Stimulated activated CD4-positive, alpha-beta T cell treated with anti-CD3 and anti-CD28 coated beads, TNF-alpha, amount 100 ng/mL, for 1 hour (primary cell): ENCODE data around the gene PLD1.
"Not testable (repeated sequence)": the region's sequence is repeated elsewhere in the genome, so short reads cannot be mapped to it uniquely, and the experiment has no call there.

Source experiments
- DNase-seq, 3 donors: peaks; one replicate each; pipeline ENCODE4 v3.0.0-alpha.2; 2020; ENCODE audit warnings: low read depth in 3 of 3, low spot score in 1 of 3

The PLD1 gene

GRCh38 chr3:171809861-171810628, at the start of gene PLD1:
Gene PLD1 (minus strand): TSS chr3:171810483. CDS start chr3:171738051, 72,432 bp downstream.
- peak in 1 of 3 donors; percentile 9 for DNase-seq

GRCh38 chr3:171858770-171859169, 48.5 kb upstream of the PLD1 start:
- DNase-seq: not testable (repeated sequence)

- no peak for DNase-seq
Observed at GRCh38 chr3:171854649-171855305, 44.5 kb upstream of the PLD1 start.

- no peak for DNase-seq
Observed at GRCh38 chr3:171851660-171852058, 41.4 kb upstream of the PLD1 start.

GRCh38 chr3:171850960-171851659, 40.8 kb upstream of the PLD1 start:
- no peak for DNase-seq

GRCh38 chr3:171850320-171850959, 40.2 kb upstream of the PLD1 start:
- DNase-seq: no peak

- no peak for DNase-seq
Observed at GRCh38 chr3:171849617-171850319, 39.5 kb upstream of the PLD1 start.

GRCh38 chr3:171847595-171848259, 37.4 kb upstream of the PLD1 start:
- DNase-seq: no peak

- DNase-seq: no peak
Observed at GRCh38 chr3:171847133-171847532, 36.9 kb upstream of the PLD1 start.

- DNase-seq: no peak
Observed at GRCh38 chr3:171846597-171846996, 36.3 kb upstream of the PLD1 start.

- DNase-seq: no peak
Observed at GRCh38 chr3:171845481-171846284, 35.4 kb upstream of the PLD1 start.

GRCh38 chr3:171844873-171845272, 34.6 kb upstream of the PLD1 start:
- no peak for DNase-seq

- DNase-seq: no peak
Observed at GRCh38 chr3:171842864-171843518, 32.7 kb upstream of the PLD1 start, which contains the start of gene TMEM212. Gene TMEM212 (plus strand): TSS chr3:171843349. CDS start chr3:171843384, 35 bp downstream.

GRCh38 chr3:171841620-171842000, 31.3 kb upstream of the PLD1 start:
- DNase-seq: no peak

GRCh38 chr3:171840811-171841619, 30.7 kb upstream of the PLD1 start:
- DNase-seq: no peak

GRCh38 chr3:171840445-171840810, 30.1 kb upstream of the PLD1 start:
- DNase-seq: no peak

GRCh38 chr3:171839270-171839669, 29.0 kb upstream of the PLD1 start:
- DNase-seq: no peak

- DNase-seq: no peak
Observed at GRCh38 chr3:171838218-171838720, 28.0 kb upstream of the PLD1 start.
